Type B pancreatic cell (in vitro differentiated cells): ENCODE data around the gene ZC2HC1B. TPM values are rescaled to one million over a fixed set of nuclear protein-coding genes. Genes with fewer than 3 reads are reported as not detected.
"Not testable (repeated sequence)": the region's sequence is repeated elsewhere in the genome, so short reads cannot be mapped to it uniquely, and the experiment has no call there.

Source experiments
- DNase-seq: peaks from one replicate; pipeline ENCODE4 v3.0.0; 2021; ENCODE audit warnings: mixed read lengths; ENCODE audit not compliant: unreplicated experiment; ENCODE audit errors: extremely low spot score
- H3K27ac Mint-ChIP-seq: 2 replicates; pipeline ENCODE4 v1.8.0; 2021; ENCODE audit warnings: mild to moderate bottlenecking, mixed read lengths
- H3K27me3 Mint-ChIP-seq: 2 replicates; pipeline ENCODE4 v1.8.0; 2021; ENCODE audit warnings: mixed read lengths
- H3K36me3 Mint-ChIP-seq: 2 replicates; pipeline ENCODE4 v1.8.0; 2021; ENCODE audit warnings: mixed read lengths
- H3K4me1 Mint-ChIP-seq: one replicate; pipeline ENCODE4 v1.8.0; 2021; ENCODE audit warnings: mixed read lengths; ENCODE audit not compliant: unreplicated experiment
- H3K4me3 Mint-ChIP-seq: 2 replicates; pipeline ENCODE4 v1.8.0; 2021; ENCODE audit warnings: mild to moderate bottlenecking, mixed read lengths
- H3K9me3 Mint-ChIP-seq: 2 replicates; pipeline ENCODE4 v1.8.0; 2021; ENCODE audit warnings: mixed read lengths
- CTCF ChIP-seq: fragments of 200-600 bp; sonication (generic); conservative IDR thresholded peaks from 2 replicates; pipeline ENCODE4 v1.5.0; 2021; ENCODE audit warnings: antibody characterized with exemption, mild to moderate bottlenecking
- total RNA-seq: library from RNA; stranded (reverse); gene quantifications from 2 replicates; pipeline ENCODE4 v1.2.1, GENCODE V29; 2021; ENCODE audit warnings: low replicate concordance

The ZC2HC1B gene
- total RNA-seq, 1 donor from 2014 or later: 0.34 TPM

- peak; percentile 96 for DNase-seq
- Mint-ChIP-seq H3K27ac (peak within 1 kb of the TSS; percentile 94), H3K4me3 (peak within 1 kb of the TSS; percentile 97), H3K27me3 (no peaks in the 10 kb centered on the region), H3K9me3 (no peaks in the 10 kb centered on the region), H3K4me1 (peaks cover 17% of the 10 kb centered on the region), H3K36me3 (peaks cover 17% of the 10 kb centered on the region)
- TF ChIP-seq CTCF: peak; percentile 14
These were observed 21.2 kb upstream of the ZC2HC1B start, which contains the start of gene LTV1 for GRCh38 chr6:143842902-143843676. LTV1 (plus strand) TSS chr6:143843338; CDS start chr6:143843478, 140 bp downstream.

GRCh38 chr6:143843677-143843999 is 20.6 kb upstream of the ZC2HC1B start:
- H3K9me3 Mint-ChIP-seq: no peaks in the 10 kb centered on the region
- H3K4me3 Mint-ChIP-seq: peak overlapping the region; percentile 97
- no peaks in the 10 kb centered on the region for H3K27me3 Mint-ChIP-seq
- H3K4me1 Mint-ChIP-seq: peaks cover 15% of the 10 kb centered on the region
- no peak for DNase-seq
- TF ChIP-seq CTCF: no peak
- peaks cover 21% of the 10 kb centered on the region for H3K36me3 Mint-ChIP-seq
- H3K27ac Mint-ChIP-seq: peak overlapping the region; percentile 94

GRCh38 chr6:143844006-143844405 is 20.3 kb upstream of the ZC2HC1B start:
- no peak for TF ChIP-seq CTCF
- no peaks in the 10 kb centered on the region for H3K27me3 Mint-ChIP-seq

GRCh38 chr6:143845033-143845432 is 19.2 kb upstream of the ZC2HC1B start:
- no peaks in the 10 kb centered on the region for H3K9me3 Mint-ChIP-seq
- peaks cover 35% of the 10 kb centered on the region for H3K36me3 Mint-ChIP-seq
- peaks cover 14% of the 10 kb centered on the region for H3K4me1 Mint-ChIP-seq
- no peak for DNase-seq
- no peak for TF ChIP-seq CTCF
- no peaks in the 10 kb centered on the region for H3K27me3 Mint-ChIP-seq
- peak overlapping the region; percentile 32 for H3K4me3 Mint-ChIP-seq
- H3K27ac Mint-ChIP-seq: no peak overlapping the region

More at GRCh38 chr6:143844006-143844405, 20.3 kb upstream of the ZC2HC1B start:
- no peak for DNase-seq
- H3K4me3 Mint-ChIP-seq: peak overlapping the region; percentile 97
- no peaks in the 10 kb centered on the region for H3K9me3 Mint-ChIP-seq
- peaks cover 14% of the 10 kb centered on the region for H3K4me1 Mint-ChIP-seq
- H3K36me3 Mint-ChIP-seq: peaks cover 25% of the 10 kb centered on the region
- peak overlapping the region; percentile 94 for H3K27ac Mint-ChIP-seq

GRCh38 chr6:143851706-143852105 is 12.6 kb upstream of the ZC2HC1B start:
- H3K9me3 Mint-ChIP-seq, H3K27ac Mint-ChIP-seq, H3K4me3 Mint-ChIP-seq, DNase-seq, H3K4me1 Mint-ChIP-seq, H3K27me3 Mint-ChIP-seq: not testable (repeated sequence)
- H3K36me3 Mint-ChIP-seq: peaks cover 88% of the 10 kb centered on the region

GRCh38 chr6:143855057-143855456 is 9.2 kb upstream of the ZC2HC1B start:
- not testable (repeated sequence) for H3K4me1 Mint-ChIP-seq, H3K27me3 Mint-ChIP-seq, H3K27ac Mint-ChIP-seq, DNase-seq, H3K9me3 Mint-ChIP-seq, H3K4me3 Mint-ChIP-seq
- peaks cover 91% of the 10 kb centered on the region for H3K36me3 Mint-ChIP-seq

- H3K4me1 Mint-ChIP-seq, H3K27me3 Mint-ChIP-seq: not testable (repeated sequence)
- peaks cover 85% of the 10 kb centered on the region for H3K36me3 Mint-ChIP-seq
These were observed 7.5 kb upstream of the ZC2HC1B start for GRCh38 chr6:143856762-143857161.

More at GRCh38 chr6:143856762-143857161, 7.5 kb upstream of the ZC2HC1B start:
- H3K4me3 Mint-ChIP-seq, DNase-seq, H3K27ac Mint-ChIP-seq, H3K9me3 Mint-ChIP-seq: not testable (repeated sequence)
